Neutrophil (primary cell): ENCODE results near the gene ARHGEF7.

Experiments
- H3K27ac ChIP-seq: fragments of 200-600 bp; sonication (generic); 2 replicates; pipeline ENCODE4 v1.5.1; 2016; ENCODE audit warnings: mild to moderate bottlenecking, moderate library complexity
- H3K27me3 ChIP-seq: fragments of 200-600 bp; sonication (generic); 2 replicates; pipeline ENCODE4 v1.6.0; 2016; ENCODE audit warnings: mild to moderate bottlenecking
- H3K36me3 ChIP-seq: fragments of 200-600 bp; sonication (generic); 2 replicates; pipeline ENCODE4 v1.5.1; 2017
- H3K4me1 ChIP-seq, 2 experiments: fragments of 200-600 bp in 1 of 2; sonication (generic) in 1 of 2; 1 replicate in 1 of 2; 2 replicates in 1 of 2; pipeline versions ENCODE4 v1.5.1 to v1.6.1; 2013 to 2016; ENCODE audit warnings: low read depth in 1 of 2, low read length in 1 of 2, mild to moderate bottlenecking in 1 of 2, moderate library complexity in 1 of 2; ENCODE audit not compliant: control insufficient read depth in 1 of 2, insufficient read depth in 1 of 2
- H3K4me3 ChIP-seq, 2 experiments: fragments of 200-600 bp in 1 of 2; sonication (generic) in 1 of 2; 1 replicate in 1 of 2; 2 replicates in 1 of 2; pipeline ENCODE4 v1.5.1; 2013 to 2016; ENCODE audit warnings: low read depth in 1 of 2, low read length in 1 of 2, mild to moderate bottlenecking in 1 of 2, moderate library complexity in 1 of 2
- H3K9me3 ChIP-seq: fragments of 200-600 bp; sonication (generic); 2 replicates; pipeline ENCODE4 v1.5.1; 2016
- CTCF ChIP-seq: fragments of 200-600 bp; sonication (generic); IDR thresholded peaks from 2 replicates; pipeline ENCODE4 v1.5.1; 2016; ENCODE audit warnings: antibody characterized with exemption

The ARHGEF7 gene

GRCh38 chr13:111118898-111119607 is 3.9 kb downstream of the ARHGEF7 start:
- Histone ChIP-seq H3K4me3 (no peak overlapping the region), H3K27me3 (peaks cover 92% of the 10 kb centered on the region), H3K36me3 (no peaks in the 10 kb centered on the region), H3K9me3 (no peaks in the 10 kb centered on the region), H3K27ac (no peak overlapping the region), H3K4me1 (peaks cover 0 to 3% of the 10 kb centered on the region in 2 experiments)
- no peak for TF ChIP-seq CTCF

- H3K36me3 ChIP-seq: no peaks in the 10 kb centered on the region
- peaks cover 85% of the 10 kb centered on the region for H3K27me3 ChIP-seq
- no peak overlapping the region for H3K4me3 ChIP-seq
- no peaks in the 10 kb centered on the region for H3K4me1 ChIP-seq
- TF ChIP-seq CTCF: no peak
- H3K27ac ChIP-seq: no peak overlapping the region
- no peaks in the 10 kb centered on the region for H3K9me3 ChIP-seq
Observed at GRCh38 chr13:111119966-111120365, 4.9 kb downstream of the ARHGEF7 start.

- Histone ChIP-seq H3K36me3 (no peaks in the 10 kb centered on the region), H3K4me3 (no peak overlapping the region), H3K9me3 (no peaks in the 10 kb centered on the region), H3K27ac (no peak overlapping the region), H3K4me1 (no peaks in the 10 kb centered on the region), H3K27me3 (peaks cover 85% of the 10 kb centered on the region)
- TF ChIP-seq CTCF: no peak
Observed at GRCh38 chr13:111120422-111120821, 5.3 kb downstream of the ARHGEF7 start.

GRCh38 chr13:111120913-111121312 is 5.8 kb downstream of the ARHGEF7 start:
- no peak for TF ChIP-seq CTCF
- Histone ChIP-seq H3K27me3 (peaks cover 85% of the 10 kb centered on the region), H3K4me3 (no peak overlapping the region), H3K9me3 (no peaks in the 10 kb centered on the region), H3K36me3 (no peaks in the 10 kb centered on the region), H3K4me1 (no peaks in the 10 kb centered on the region), H3K27ac (no peak overlapping the region)

- H3K27ac ChIP-seq: no peak overlapping the region
Observed at GRCh38 chr13:111121506-111121905, 6.4 kb downstream of the ARHGEF7 start.

More at GRCh38 chr13:111121506-111121905, 6.4 kb downstream of the ARHGEF7 start:
- no peak for TF ChIP-seq CTCF
- H3K4me3 ChIP-seq: no peak overlapping the region
- no peaks in the 10 kb centered on the region for H3K36me3 ChIP-seq
- H3K4me1 ChIP-seq: no peaks in the 10 kb centered on the region
- H3K9me3 ChIP-seq: no peaks in the 10 kb centered on the region
- peaks cover 85% of the 10 kb centered on the region for H3K27me3 ChIP-seq
